Measurements from ENCODE around the gene FARS2.

DNA sequence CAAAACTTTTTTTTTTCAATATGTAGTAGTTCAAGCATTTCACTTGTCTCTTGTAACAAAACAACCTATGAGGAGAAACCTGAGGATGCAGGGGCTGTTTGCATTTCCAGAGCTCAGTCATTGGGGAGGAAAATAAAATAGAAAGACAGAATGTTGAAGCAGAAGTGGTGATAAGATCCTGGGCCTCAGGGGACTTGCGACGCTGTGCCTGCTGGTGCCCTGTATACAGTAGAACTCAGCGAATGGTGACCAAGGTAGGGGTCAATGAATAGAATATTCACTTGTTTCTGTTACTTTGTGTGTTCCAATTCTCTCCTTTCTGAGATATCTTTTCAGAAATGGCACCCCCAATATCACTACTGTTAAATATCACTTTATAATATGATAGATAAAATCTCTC is 271.6 kb downstream of the FARS2 start:
- TF ChIP-seq, protein P1, sequence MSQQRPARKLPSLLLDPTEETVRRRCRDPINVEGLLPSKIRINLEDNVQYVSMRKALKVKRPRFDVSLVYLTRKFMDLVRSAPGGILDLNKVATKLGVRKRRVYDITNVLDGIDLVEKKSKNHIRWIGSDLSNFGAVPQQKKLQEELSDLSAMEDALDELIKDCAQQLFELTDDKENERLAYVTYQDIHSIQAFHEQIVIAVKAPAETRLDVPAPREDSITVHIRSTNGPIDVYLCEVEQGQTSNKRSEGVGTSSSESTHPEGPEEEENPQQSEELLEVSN (IDR thresholded peaks at IDR 0.05; ENCODE audit: borderline replicate concordance, low read depth), result no peak
- TF ChIP-seq, protein P2, sequence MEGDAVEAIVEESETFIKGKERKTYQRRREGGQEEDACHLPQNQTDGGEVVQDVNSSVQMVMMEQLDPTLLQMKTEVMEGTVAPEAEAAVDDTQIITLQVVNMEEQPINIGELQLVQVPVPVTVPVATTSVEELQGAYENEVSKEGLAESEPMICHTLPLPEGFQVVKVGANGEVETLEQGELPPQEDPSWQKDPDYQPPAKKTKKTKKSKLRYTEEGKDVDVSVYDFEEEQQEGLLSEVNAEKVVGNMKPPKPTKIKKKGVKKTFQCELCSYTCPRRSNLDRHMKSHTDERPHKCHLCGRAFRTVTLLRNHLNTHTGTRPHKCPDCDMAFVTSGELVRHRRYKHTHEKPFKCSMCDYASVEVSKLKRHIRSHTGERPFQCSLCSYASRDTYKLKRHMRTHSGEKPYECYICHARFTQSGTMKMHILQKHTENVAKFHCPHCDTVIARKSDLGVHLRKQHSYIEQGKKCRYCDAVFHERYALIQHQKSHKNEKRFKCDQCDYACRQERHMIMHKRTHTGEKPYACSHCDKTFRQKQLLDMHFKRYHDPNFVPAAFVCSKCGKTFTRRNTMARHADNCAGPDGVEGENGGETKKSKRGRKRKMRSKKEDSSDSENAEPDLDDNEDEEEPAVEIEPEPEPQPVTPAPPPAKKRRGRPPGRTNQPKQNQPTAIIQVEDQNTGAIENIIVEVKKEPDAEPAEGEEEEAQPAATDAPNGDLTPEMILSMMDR (IDR thresholded peaks at IDR 0.05), result no peak
- no peak for TF ChIP-seq POLR2A (IDR thresholded peaks at IDR 0.05; ENCODE audit: low read length)
- TF ChIP-seq JUN (IDR thresholded peaks at IDR 0.05), result no peak
- TF ChIP-seq SMC3 (IDR thresholded peaks at IDR 0.05), result no peak
- TF ChIP-seq RFX5 (IDR thresholded peaks at IDR 0.05), result no peak

Data from A549 (cell line).